Suprapubic skin (tissue), 4 donors: ENCODE measurements around the gene SNX21.

ENCODE experiments used
- EP300 ChIP-seq: sonication (generic); formaldehyde crosslinking; IDR thresholded peaks from one replicate; pipeline ENCODE4 v1.6.1; 2017; ENCODE audit warnings: antibody characterized with exemption
- POLR2A ChIP-seq, 2 donors: fragments of 450-650 bp; IDR thresholded peaks; one replicate each; pipeline ENCODE4 v1.6.1; 2017; ENCODE audit warnings: antibody characterized with exemption in 2 of 2, mild to moderate bottlenecking in 2 of 2, moderate library complexity in 2 of 2
- POLR2AphosphoS5 ChIP-seq, 3 donors: sonication (generic); formaldehyde crosslinking; IDR thresholded peaks; one replicate each; pipeline ENCODE4 v1.6.1; 2017; ENCODE audit warnings: antibody characterized with exemption in 3 of 3
- TF ChIP-seq, protein P1 (sequence below), 2 donors: fragments of 200-600 bp in 1 of 2; fragments of 450-650 bp in 1 of 2; sonication (generic) in 1 of 2; IDR thresholded peaks; one replicate each; pipeline ENCODE4 v1.5.1; 2016 to 2019; ENCODE audit warnings: antibody characterized with exemption in 2 of 2, mild to moderate bottlenecking in 1 of 2, moderate library complexity in 1 of 2

DNA sequence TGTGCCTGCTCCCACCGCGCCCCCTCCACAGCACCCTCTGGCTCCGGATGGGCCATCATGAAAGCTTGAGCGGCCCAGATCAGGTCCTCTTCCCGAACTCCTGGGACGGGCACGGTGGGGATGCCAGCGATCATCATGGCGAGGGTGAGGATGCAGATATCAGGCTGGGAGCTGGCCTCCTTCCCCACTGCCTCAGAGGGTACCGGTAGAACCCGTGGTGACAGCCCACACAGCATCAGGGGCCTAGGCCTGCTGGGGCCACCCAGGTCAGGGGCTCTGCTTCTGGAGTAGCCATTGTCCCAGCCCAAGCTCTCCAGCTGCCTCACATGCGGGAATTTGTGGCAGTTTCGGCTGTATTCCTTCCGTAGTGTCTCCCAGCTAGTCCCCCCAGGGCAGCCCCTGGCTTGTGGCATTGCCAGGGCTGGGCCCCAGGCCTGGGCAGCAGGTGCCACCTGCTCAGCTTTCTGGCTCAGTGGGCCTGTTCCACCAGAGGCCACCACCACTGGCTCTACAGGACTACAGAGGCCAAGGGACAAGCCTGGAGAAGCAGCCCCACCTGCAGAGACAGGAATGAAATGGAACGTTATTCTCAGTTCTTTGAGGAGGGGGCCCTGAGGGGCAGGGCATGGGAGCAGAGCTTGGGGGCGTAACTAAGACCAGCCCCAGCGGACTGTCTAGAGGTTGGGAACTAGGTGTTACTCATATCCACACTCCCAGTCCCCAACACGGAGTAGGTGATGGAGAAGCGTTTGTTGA lies 53.2 kb downstream of the SNX21 start:
- no peak for TF ChIP-seq POLR2A (IDR thresholded peaks at IDR 0.05)
- no peak for TF ChIP-seq EP300
- TF ChIP-seq, protein P1, sequence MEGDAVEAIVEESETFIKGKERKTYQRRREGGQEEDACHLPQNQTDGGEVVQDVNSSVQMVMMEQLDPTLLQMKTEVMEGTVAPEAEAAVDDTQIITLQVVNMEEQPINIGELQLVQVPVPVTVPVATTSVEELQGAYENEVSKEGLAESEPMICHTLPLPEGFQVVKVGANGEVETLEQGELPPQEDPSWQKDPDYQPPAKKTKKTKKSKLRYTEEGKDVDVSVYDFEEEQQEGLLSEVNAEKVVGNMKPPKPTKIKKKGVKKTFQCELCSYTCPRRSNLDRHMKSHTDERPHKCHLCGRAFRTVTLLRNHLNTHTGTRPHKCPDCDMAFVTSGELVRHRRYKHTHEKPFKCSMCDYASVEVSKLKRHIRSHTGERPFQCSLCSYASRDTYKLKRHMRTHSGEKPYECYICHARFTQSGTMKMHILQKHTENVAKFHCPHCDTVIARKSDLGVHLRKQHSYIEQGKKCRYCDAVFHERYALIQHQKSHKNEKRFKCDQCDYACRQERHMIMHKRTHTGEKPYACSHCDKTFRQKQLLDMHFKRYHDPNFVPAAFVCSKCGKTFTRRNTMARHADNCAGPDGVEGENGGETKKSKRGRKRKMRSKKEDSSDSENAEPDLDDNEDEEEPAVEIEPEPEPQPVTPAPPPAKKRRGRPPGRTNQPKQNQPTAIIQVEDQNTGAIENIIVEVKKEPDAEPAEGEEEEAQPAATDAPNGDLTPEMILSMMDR (IDR thresholded peaks at IDR 0.05) = no peak
- no peak for TF ChIP-seq POLR2AphosphoS5 (IDR thresholded peaks at IDR 0.05)
